Measurements from ENCODE around the gene SECISBP2L.
"Not testable (repeated sequence)": the region's sequence is repeated elsewhere in the genome, so short reads cannot be mapped to it uniquely, and the experiment has no call there.

SECISBP2L gene

GRCh38 chr15:48974882-48975281 lies 71.4 kb downstream of the SECISBP2L start:
- Histone ChIP-seq H4K20me1 (ENCODE audit: insufficient read depth, low read length) (no peaks in the 10 kb centered on the region), H3K4me2 (ENCODE audit: insufficient read depth, low read length) (peak overlapping the region; percentile 85; the same call in 1 of the 2 replicates), H3K4me3 (ENCODE audit: low read depth in 1 of 2, low read length in 2 of 2) (no peak overlapping the region), H3K9ac (ENCODE audit: low read depth, low read length) (no peak overlapping the region), H3K4me1 (ENCODE audit: insufficient read depth, low read length) (peaks cover 22% of the 10 kb centered on the region), H2AFZ (ENCODE audit: low read depth, low read length) (peak overlapping the region; percentile 98), H3K27ac (ENCODE audit: low read length) (no peak overlapping the region), H3K27me3 (ENCODE audit: insufficient read depth, low read length, poor library complexity) (no peaks in the 10 kb centered on the region), H3K36me3 (ENCODE audit: insufficient read depth, low read length) (no peaks in the 10 kb centered on the region), H3K9me3 (ENCODE audit: insufficient read depth, low read length, severe bottlenecking) (no peaks in the 10 kb centered on the region), H3K79me2 (ENCODE audit: insufficient read depth, low read length) (no peaks in the 10 kb centered on the region)
- ATAC-seq (ENCODE audit: insufficient read depth, low read depth) (no peak), DNase-seq (no peak)
- TF ChIP-seq, protein P1, sequence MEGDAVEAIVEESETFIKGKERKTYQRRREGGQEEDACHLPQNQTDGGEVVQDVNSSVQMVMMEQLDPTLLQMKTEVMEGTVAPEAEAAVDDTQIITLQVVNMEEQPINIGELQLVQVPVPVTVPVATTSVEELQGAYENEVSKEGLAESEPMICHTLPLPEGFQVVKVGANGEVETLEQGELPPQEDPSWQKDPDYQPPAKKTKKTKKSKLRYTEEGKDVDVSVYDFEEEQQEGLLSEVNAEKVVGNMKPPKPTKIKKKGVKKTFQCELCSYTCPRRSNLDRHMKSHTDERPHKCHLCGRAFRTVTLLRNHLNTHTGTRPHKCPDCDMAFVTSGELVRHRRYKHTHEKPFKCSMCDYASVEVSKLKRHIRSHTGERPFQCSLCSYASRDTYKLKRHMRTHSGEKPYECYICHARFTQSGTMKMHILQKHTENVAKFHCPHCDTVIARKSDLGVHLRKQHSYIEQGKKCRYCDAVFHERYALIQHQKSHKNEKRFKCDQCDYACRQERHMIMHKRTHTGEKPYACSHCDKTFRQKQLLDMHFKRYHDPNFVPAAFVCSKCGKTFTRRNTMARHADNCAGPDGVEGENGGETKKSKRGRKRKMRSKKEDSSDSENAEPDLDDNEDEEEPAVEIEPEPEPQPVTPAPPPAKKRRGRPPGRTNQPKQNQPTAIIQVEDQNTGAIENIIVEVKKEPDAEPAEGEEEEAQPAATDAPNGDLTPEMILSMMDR (IDR thresholded peaks at IDR 0.05; ENCODE audit: borderline replicate concordance, extremely low read depth, low read length, poor library complexity, severe bottlenecking): no peak
- no peak for TF ChIP-seq EZH2 (IDR thresholded peaks at IDR 0.05; ENCODE audit: borderline replicate concordance, low read depth, low read length, severe bottlenecking)

DNA sequence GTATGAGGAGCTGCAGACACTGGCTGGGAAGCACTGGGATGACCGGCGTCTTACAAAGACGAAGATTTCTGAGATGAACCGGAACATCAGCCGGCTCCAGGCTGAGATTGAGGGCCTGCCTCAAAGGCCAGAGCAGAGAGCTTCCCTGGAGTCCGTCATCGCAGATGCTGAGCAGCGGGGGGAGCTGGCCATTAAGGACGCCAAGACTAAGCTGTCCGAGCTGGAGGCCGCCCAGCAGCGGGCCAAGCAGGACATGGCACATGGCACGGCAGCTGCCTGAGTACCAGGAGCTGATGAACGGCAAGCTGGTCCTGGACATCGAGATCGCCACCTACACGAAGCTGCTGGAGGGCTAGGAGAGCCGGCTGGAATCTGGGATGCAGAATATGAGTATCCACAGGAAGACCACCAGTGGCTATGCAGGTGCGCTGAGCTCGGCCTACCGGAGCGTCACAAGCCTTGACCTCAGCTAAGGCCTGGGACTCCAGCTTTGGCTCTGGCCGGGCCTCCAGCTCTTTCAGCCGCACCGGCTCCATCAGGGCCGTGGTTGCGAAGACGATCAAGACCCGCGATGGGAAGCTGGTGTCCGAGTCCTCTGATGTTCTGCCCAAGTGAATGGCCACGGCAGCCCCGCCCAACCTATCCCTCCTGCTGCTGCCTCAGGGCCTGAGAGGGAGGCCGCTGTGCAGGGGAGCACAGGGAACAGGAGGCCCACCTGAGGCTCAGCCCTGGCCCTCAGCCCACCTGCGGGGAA lies 73.3 kb downstream of the SECISBP2L start:
- Histone ChIP-seq H3K27ac (ENCODE audit: low read length) (no peak overlapping the region), H3K9ac (ENCODE audit: low read depth, low read length) (no peak overlapping the region), H3K27me3 (ENCODE audit: insufficient read depth, low read length, poor library complexity) (no peaks in the 10 kb centered on the region), H3K4me3 (ENCODE audit: low read depth in 1 of 2, low read length in 2 of 2) (no peak overlapping the region), H3K4me1 (ENCODE audit: insufficient read depth, low read length) (peaks cover 17% of the 10 kb centered on the region), H3K9me3 (ENCODE audit: insufficient read depth, low read length, severe bottlenecking) (no peaks in the 10 kb centered on the region), H3K4me2 (ENCODE audit: insufficient read depth, low read length) (no peak overlapping the region), H4K20me1 (ENCODE audit: insufficient read depth, low read length) (no peaks in the 10 kb centered on the region), H2AFZ (ENCODE audit: low read depth, low read length) (no peak overlapping the region), H3K36me3 (ENCODE audit: insufficient read depth, low read length) (no peaks in the 10 kb centered on the region), H3K79me2 (ENCODE audit: insufficient read depth, low read length) (no peaks in the 10 kb centered on the region)
- TF ChIP-seq, protein P1 (IDR thresholded peaks at IDR 0.05; ENCODE audit: borderline replicate concordance, extremely low read depth, low read length, poor library complexity, severe bottlenecking): no peak
- TF ChIP-seq EZH2 (IDR thresholded peaks at IDR 0.05; ENCODE audit: borderline replicate concordance, low read depth, low read length, severe bottlenecking): no peak
- ATAC-seq (ENCODE audit: insufficient read depth, low read depth) (no peak), DNase-seq (no peak)

GRCh38 chr15:48970926-48971325 lies 75.3 kb downstream of the SECISBP2L start:
- H3K4me2 ChIP-seq (ENCODE audit: insufficient read depth, low read length); H3K4me3 ChIP-seq (ENCODE audit: low read depth in 1 of 2, low read length in 2 of 2); H4K20me1 ChIP-seq (ENCODE audit: insufficient read depth, low read length); H3K27ac ChIP-seq (ENCODE audit: low read length); H3K9me3 ChIP-seq (ENCODE audit: insufficient read depth, low read length, severe bottlenecking); H2AFZ ChIP-seq (ENCODE audit: low read depth, low read length); H3K9ac ChIP-seq (ENCODE audit: low read depth, low read length); H3K36me3 ChIP-seq (ENCODE audit: insufficient read depth, low read length); DNase-seq; ATAC-seq (ENCODE audit: insufficient read depth, low read depth); H3K27me3 ChIP-seq (ENCODE audit: insufficient read depth, low read length, poor library complexity); H3K79me2 ChIP-seq (ENCODE audit: insufficient read depth, low read length): not testable (repeated sequence)
- peaks cover 29% of the 10 kb centered on the region for H3K4me1 ChIP-seq (ENCODE audit: insufficient read depth, low read length)

- H3K27me3 ChIP-seq (ENCODE audit: insufficient read depth, low read length, poor library complexity): no peaks in the 10 kb centered on the region
These were observed 78.2 kb downstream of the SECISBP2L start for GRCh38 chr15:48968066-48968465.

More at GRCh38 chr15:48968066-48968465, 78.2 kb downstream of the SECISBP2L start:
- ATAC-seq (ENCODE audit: insufficient read depth, low read depth): no peak
- Histone ChIP-seq H3K4me1 (ENCODE audit: insufficient read depth, low read length) (peaks cover 26% of the 10 kb centered on the region), H4K20me1 (ENCODE audit: insufficient read depth, low read length) (no peaks in the 10 kb centered on the region), H3K4me3 (ENCODE audit: low read depth in 1 of 2, low read length in 2 of 2) (no peak overlapping the region), H3K9me3 (ENCODE audit: insufficient read depth, low read length, severe bottlenecking) (no peaks in the 10 kb centered on the region), H3K9ac (ENCODE audit: low read depth, low read length) (no peak overlapping the region), H2AFZ (ENCODE audit: low read depth, low read length) (no peak overlapping the region), H3K27ac (ENCODE audit: low read length) (no peak overlapping the region), H3K4me2 (ENCODE audit: insufficient read depth, low read length) (no peak overlapping the region), H3K79me2 (ENCODE audit: insufficient read depth, low read length) (no peaks in the 10 kb centered on the region), H3K36me3 (ENCODE audit: insufficient read depth, low read length) (no peaks in the 10 kb centered on the region)
- DNase-seq: no peak
- no peak for TF ChIP-seq EZH2 (IDR thresholded peaks at IDR 0.05; ENCODE audit: borderline replicate concordance, low read depth, low read length, severe bottlenecking)
- TF ChIP-seq, protein P1 (IDR thresholded peaks at IDR 0.05; ENCODE audit: borderline replicate concordance, extremely low read depth, low read length, poor library complexity, severe bottlenecking): no peak
